Endothelial cell of umbilical vein (primary cell): ENCODE results near the gene TSPAN15. TPM values are rescaled to one million over a fixed set of nuclear protein-coding genes. Genes with fewer than 3 reads are reported as not detected.
A peak's percentile ranks its signal among the peaks of the same experiment; 100 is the strongest.

Source experiments
- BruUV-seq: library from RNA; stranded (reverse); fragments of 400-500 nt; replicated peaks from 2 replicates; lab custom pipeline; 2021; lab: Mats Ljungman, UMichigan
- CTCF ChIA-PET: fragments of 300-600, 350-600 bp; sonication (Branson Sonifier 250); formaldehyde crosslinking; loops from one replicate; lab custom pipeline; 2021; ENCODE audit warnings: antibody characterized with exemption, inconsistent platforms; lab: Charles Lee
- POLR2A ChIA-PET: fragments of 300-600, 350-600 bp; sonication (Branson Sonifier 250); formaldehyde crosslinking; loops from one replicate; lab custom pipeline; 2021; ENCODE audit warnings: antibody characterized with exemption, inconsistent platforms; lab: Charles Lee
- DNase-seq: peaks from one replicate; pipeline ENCODE4 v3.0.0-alpha.2; 2011; ENCODE audit warnings: low read depth, low spot score
- FAIRE-seq: peaks from 2 replicates; lab custom pipeline; 2011; peaks lifted over from hg19 to GRCh38; lab: Jason Lieb, UNC
- H2AFZ ChIP-seq: 2 replicates; pipeline ENCODE4 v1.6.0; 2012; ENCODE audit warnings: low read depth, low read length, control low read depth, inconsistent platforms
- H3K27ac ChIP-seq: 2 replicates; pipeline ENCODE4 v1.5.1; 2011; ENCODE audit warnings: low read depth, mild to moderate bottlenecking, control low read depth, low read length, moderate library complexity; ENCODE audit not compliant: insufficient read depth
- H3K27me3 ChIP-seq, 2 experiments: 2 replicates each; pipeline versions ENCODE4 v1.6.0 to v1.6.1; 2011; ENCODE audit warnings: low read length in 2 of 2, mixed read lengths in 1 of 2; ENCODE audit not compliant: control insufficient read depth in 2 of 2, insufficient read depth in 2 of 2
- H3K36me3 ChIP-seq, 2 experiments: 2 replicates in 1 of 2; 3 replicates in 1 of 2; pipeline ENCODE4 v1.5.1; 2011; ENCODE audit warnings: low read length in 2 of 2, mild to moderate bottlenecking in 1 of 2, moderate library complexity in 1 of 2; ENCODE audit not compliant: control insufficient read depth in 2 of 2, insufficient read depth in 2 of 2; ENCODE audit errors: extremely low read depth in 1 of 2
- H3K4me1 ChIP-seq: 3 replicates; pipeline ENCODE4 v1.5.1; 2011; ENCODE audit warnings: mild to moderate bottlenecking, low read length; ENCODE audit not compliant: control insufficient read depth, insufficient read depth; ENCODE audit errors: extremely low read depth
- H3K4me2 ChIP-seq: 2 replicates; pipeline ENCODE4 v1.6.1; 2011; ENCODE audit warnings: low read length, control low read depth, mixed read lengths; ENCODE audit not compliant: insufficient read depth
- H3K4me3 ChIP-seq, 3 experiments: fragments of 200-600 bp in 1 of 3; sonication (generic), shearing (Covaris generic) in 1 of 3; replicated peaks in 1 of 3; 2 replicates each; pipeline ENCODE4 v1.5.1; 2011 to 2016; ENCODE audit warnings: control low read depth in 3 of 3, low read length in 3 of 3, mild to moderate bottlenecking in 2 of 3, inconsistent platforms in 1 of 3, low read depth in 1 of 3, moderate library complexity in 1 of 3; ENCODE audit not compliant: insufficient read depth in 1 of 3
- H3K79me2 ChIP-seq: 2 replicates; pipeline ENCODE4 v1.6.0; 2012; ENCODE audit warnings: low read length, inconsistent platforms; ENCODE audit not compliant: control insufficient read depth, insufficient read depth
- H3K9ac ChIP-seq: replicated peaks from 2 replicates; pipeline ENCODE3; 2011; ENCODE audit warnings: low read length, control low read depth; ENCODE audit not compliant: insufficient read depth; ENCODE audit errors: extremely low read depth
- H3K9me1 ChIP-seq: replicated peaks from 3 replicates; pipeline ENCODE4 v1.6.0; 2011; ENCODE audit warnings: mild to moderate bottlenecking, low read length; ENCODE audit not compliant: control insufficient read depth, insufficient read depth; ENCODE audit errors: extremely low read depth
- H3K9me3 ChIP-seq: replicated peaks from 2 replicates; pipeline ENCODE4 v1.5.1; 2012; ENCODE audit warnings: low read length, inconsistent platforms; ENCODE audit not compliant: control insufficient read depth, insufficient read depth
- H4K20me1 ChIP-seq: replicated peaks from 2 replicates; pipeline ENCODE3; 2011; ENCODE audit warnings: mild to moderate bottlenecking, low read length; ENCODE audit not compliant: control insufficient read depth, insufficient read depth; ENCODE audit errors: extremely low read depth
- CTCF ChIP-seq, 2 donors: IDR thresholded peaks; 1 replicate in 1 of 2; 2 replicates in 1 of 2; pipeline ENCODE4 v1.5.1; 2011; ENCODE audit warnings: low read length in 2 of 2, mild to moderate bottlenecking in 2 of 2, moderate library complexity in 2 of 2, control low read depth in 1 of 2, inconsistent platforms in 1 of 2, low read depth in 1 of 2; ENCODE audit not compliant: insufficient read depth in 1 of 2; ENCODE audit errors: extremely low read depth in 1 of 2
- EZH2 ChIP-seq: IDR thresholded peaks from 2 replicates; pipeline ENCODE4 v1.6.1; 2012; ENCODE audit warnings: borderline replicate concordance, low read depth, mild to moderate bottlenecking, moderate library complexity, low read length, inconsistent platforms; ENCODE audit not compliant: severe bottlenecking
- FOS ChIP-seq: IDR thresholded peaks from 2 replicates; pipeline ENCODE4 v1.6.1; 2011; ENCODE audit warnings: mild to moderate bottlenecking, low read length, moderate library complexity, borderline replicate concordance; ENCODE audit not compliant: insufficient read depth
- GATA2 ChIP-seq: IDR thresholded peaks from 2 replicates; pipeline ENCODE4 v1.7.0; 2011; ENCODE audit warnings: low read depth, mild to moderate bottlenecking, moderate library complexity, mixed read lengths, low read length; ENCODE audit not compliant: insufficient read length, insufficient read depth
- JUN ChIP-seq: IDR thresholded peaks from 2 replicates; pipeline ENCODE4 v1.6.1; 2011; ENCODE audit warnings: borderline replicate concordance, low read depth; ENCODE audit not compliant: insufficient read length, insufficient read depth
- MAX ChIP-seq: IDR thresholded peaks from 2 replicates; pipeline ENCODE4 v1.6.1; 2011; ENCODE audit not compliant: insufficient read depth, insufficient read length
- MYC ChIP-seq: IDR thresholded peaks from one replicate; pipeline ENCODE4 v1.6.1; 2011; ENCODE audit warnings: mild to moderate bottlenecking, low read depth, low read length
- POLR2A ChIP-seq: IDR thresholded peaks from 2 replicates; pipeline ENCODE4 v1.6.1; 2012; ENCODE audit warnings: low read depth, mild to moderate bottlenecking, control low read depth, low read length
- POLR2AphosphoS5 ChIP-seq: IDR thresholded peaks from 2 replicates; pipeline ENCODE4 v1.6.1; 2012; ENCODE audit warnings: low read depth, mild to moderate bottlenecking, control low read depth, low read length, moderate library complexity; ENCODE audit not compliant: insufficient read depth
- dilution Hi-C: fragments of 300-500 bp; cut with MboI; formaldehyde crosslinking; loops from one replicate; pipeline ENCODE4 v1.15.0; 2019; ENCODE audit warnings: low sequenced_read_pairs; ENCODE audit not compliant: extremely low pct_ligation_motif_present
- intact Hi-C: fragments of 100-400 bp; cut with micrococcal nuclease; formaldehyde crosslinking; loops from one replicate; pipeline ENCODE4 v1.10.0; 2022
- polyA plus RNA-seq, 4 experiments: library from polyadenylated mRNA; depleted of rRNA in 3 of 4; stranded (reverse) in 3 of 4; unstranded in 1 of 4; fragments of >200 nt; gene quantifications; 2 replicates each; pipeline versions ENCODE4 v1.2.1 to v1.2.3, GENCODE V29; 2011 to 2012; ENCODE audit warnings: missing spikeins in 1 of 4
- total RNA-seq: library from RNA; stranded (reverse); gene quantifications from 2 replicates; pipeline ENCODE4 v1.2.3, GENCODE V29; 2021

TSPAN15 gene
- total and polyA plus RNA-seq, 2 donors (not counting 3 experiments of a cell fraction or from before 2014, with no cell fraction given), result 78.4 to 189 TPM

- dilution Hi-C loops, result loop anchor here (5.0 kb wide), 1 partner anchor 46 kb away; the partner anchor contains the start of gene TSPAN15
- H3K4me2 ChIP-seq, result no peak overlapping the region
- H3K9me3 ChIP-seq, result no peaks in the 10 kb centered on the region
- peak; percentile 70 for FAIRE-seq
- TF ChIP-seq JUN (no peak), GATA2 (no peak), MYC (no peak), EZH2 (no peak), POLR2A (no peak), CTCF (IDR thresholded peaks at IDR 0.05; ENCODE audit: extremely low read depth in 1 of 2, insufficient read depth in 1 of 2, low read depth in 1 of 2, low read length in 2 of 2) (no peak), POLR2AphosphoS5 (no peak), MAX (no peak), FOS (no peak)
- H3K27me3 ChIP-seq, result no peaks in the 10 kb centered on the region
- H3K27ac ChIP-seq, result peak overlapping the region; percentile 4
- peaks cover 0 to 5% of the 10 kb centered on the region in 2 experiments for H3K36me3 ChIP-seq
- ChIA-PET POLR2A (interaction anchor here (0.7 kb wide), 1 partner anchor 48 kb away, joined by 3 read pairs; no protein-coding TSS in a partner anchor), CTCF (interaction anchor here (0.7 to 3.6 kb wide), 12 partner anchors 13 to 90 kb away, joined by 3 to 14 read pairs (median 4); partner anchors contain the start of gene TSPAN15)
- no peaks in the 10 kb centered on the region for H4K20me1 ChIP-seq
- H3K9me1 ChIP-seq, result no peaks in the 10 kb centered on the region
- DNase-seq, result peak; percentile 60
- intact Hi-C loops, result loop anchor here (2.0 kb wide), 2 partner anchors 17 to 47 kb away; partner anchors contain the start of gene TSPAN15
- BruUV-seq, result no TSS peak
- no peaks in the 10 kb centered on the region for H3K79me2 ChIP-seq
- no peak overlapping the region for H3K4me3 ChIP-seq
- H2AFZ ChIP-seq, result no peak overlapping the region
- no peak overlapping the region for H3K9ac ChIP-seq
- peaks cover 12% of the 10 kb centered on the region for H3K4me1 ChIP-seq
These were observed 46.5 kb downstream of the TSPAN15 start for GRCh38 chr10:69497611-69498390.
